NCI-H187 (cell line): Measurements from ENCODE around the gene CREB3L2.
"Not testable (repeated sequence)": the region's sequence is repeated elsewhere in the genome, so short reads cannot be mapped to it uniquely, and the experiment has no call there.

Experiments used
- DNase-seq, 2 experiments: peaks; one replicate each; lab custom pipeline; 2025; lab: John Stamatoyannopoulos, UW

The CREB3L2 gene

GRCh38 chr7:137968339-137968738 is 33.5 kb downstream of the CREB3L2 start:
- DNase-seq, result not testable (repeated sequence)

GRCh38 chr7:137967143-137968018 is 34.5 kb downstream of the CREB3L2 start:
- DNase-seq, result no peak

- DNase-seq, result no peak
Observed at GRCh38 chr7:137966641-137967142, 35.2 kb downstream of the CREB3L2 start.

GRCh38 chr7:137965942-137966640 is 35.8 kb downstream of the CREB3L2 start:
- DNase-seq, result no peak

- no peak for DNase-seq
Observed at GRCh38 chr7:137964824-137965545, 36.9 kb downstream of the CREB3L2 start.

GRCh38 chr7:137962875-137963507 is 38.9 kb downstream of the CREB3L2 start:
- DNase-seq, result no peak

- no peak for DNase-seq
Observed at GRCh38 chr7:137962491-137962874, 39.4 kb downstream of the CREB3L2 start.

- no peak for DNase-seq
Observed at GRCh38 chr7:137961200-137962177, 40.4 kb downstream of the CREB3L2 start.

GRCh38 chr7:137960020-137960419 is 41.9 kb downstream of the CREB3L2 start:
- DNase-seq, result no peak

GRCh38 chr7:137958470-137959431 is 43.1 kb downstream of the CREB3L2 start:
- no peak for DNase-seq

- DNase-seq, result no peak
Observed at GRCh38 chr7:137957887-137958286, 44.0 kb downstream of the CREB3L2 start.

- no peak for DNase-seq
Observed at GRCh38 chr7:137956591-137956990, 45.3 kb downstream of the CREB3L2 start.

- no peak for DNase-seq
Observed at GRCh38 chr7:137956183-137956582, 45.7 kb downstream of the CREB3L2 start.

- no peak for DNase-seq
Observed at GRCh38 chr7:137954614-137955013, 47.3 kb downstream of the CREB3L2 start.

GRCh38 chr7:137953665-137954470 is 48.0 kb downstream of the CREB3L2 start:
- no peak for DNase-seq

- DNase-seq, result no peak
Observed at GRCh38 chr7:137953043-137953664, 48.7 kb downstream of the CREB3L2 start.

GRCh38 chr7:137952426-137952805 is 49.5 kb downstream of the CREB3L2 start:
- DNase-seq, result no peak
